T follicular helper cell (primary cell): ENCODE data around the gene GPC6.

ENCODE experiments used
- DNase-seq: peaks from one replicate; pipeline ENCODE4 v3.0.0-alpha.2; 2020; ENCODE audit warnings: low read depth

Gene GPC6

GRCh38 chr13:94050686-94051085 lies 824.1 kb downstream of the GPC6 start:
- no peak for DNase-seq

- no peak for DNase-seq
Measured at GRCh38 chr13:94053986-94054593, 827.5 kb downstream of the GPC6 start.

- no peak for DNase-seq
Measured at GRCh38 chr13:94056362-94056990, 829.9 kb downstream of the GPC6 start.

GRCh38 chr13:94057618-94058186 lies 831.1 kb downstream of the GPC6 start:
- DNase-seq: no peak

- DNase-seq: no peak
Measured at GRCh38 chr13:94058821-94059360, 832.3 kb downstream of the GPC6 start.

- DNase-seq: no peak
Measured at GRCh38 chr13:94061301-94061700, 834.7 kb downstream of the GPC6 start.

- DNase-seq: no peak
Measured at GRCh38 chr13:94063096-94063495, 836.5 kb downstream of the GPC6 start.

- DNase-seq: no peak
Measured at GRCh38 chr13:94063848-94064247, 837.2 kb downstream of the GPC6 start.

GRCh38 chr13:94065741-94066140 lies 839.1 kb downstream of the GPC6 start:
- DNase-seq: no peak

GRCh38 chr13:94073007-94073744 lies 846.6 kb downstream of the GPC6 start:
- no peak for DNase-seq

- no peak for DNase-seq
Measured at GRCh38 chr13:94079876-94080275, 853.3 kb downstream of the GPC6 start.

GRCh38 chr13:94080527-94080926 lies 853.9 kb downstream of the GPC6 start:
- DNase-seq: no peak

GRCh38 chr13:94087100-94087499 lies 860.5 kb downstream of the GPC6 start:
- no peak for DNase-seq

GRCh38 chr13:94088742-94089141 lies 862.1 kb downstream of the GPC6 start:
- no peak for DNase-seq

GRCh38 chr13:94090773-94091480 lies 864.3 kb downstream of the GPC6 start:
- no peak for DNase-seq

- DNase-seq: no peak
Measured at GRCh38 chr13:94093652-94094315, 867.2 kb downstream of the GPC6 start.

GRCh38 chr13:94109715-94110374 lies 883.2 kb downstream of the GPC6 start:
- DNase-seq: no peak

- no peak for DNase-seq
Measured at GRCh38 chr13:94112227-94112626, 885.6 kb downstream of the GPC6 start.

GRCh38 chr13:94112731-94113130 lies 886.1 kb downstream of the GPC6 start:
- no peak for DNase-seq

GRCh38 chr13:94113245-94113644 lies 886.6 kb downstream of the GPC6 start:
- no peak for DNase-seq

- DNase-seq: no peak
Measured at GRCh38 chr13:94114166-94114565, 887.6 kb downstream of the GPC6 start.
